ENCODE data around the gene ADAMTS2. TPM values are rescaled to one million over a fixed set of nuclear protein-coding genes. Genes with fewer than 3 reads are reported as not detected.
A peak's percentile ranks its signal among the peaks of the same experiment; 100 is the strongest.

ADAMTS2 gene
- total RNA-seq, 4 donors from 2014 or later = 39.5 to 61.9 (median 56.4) TPM

DNA sequence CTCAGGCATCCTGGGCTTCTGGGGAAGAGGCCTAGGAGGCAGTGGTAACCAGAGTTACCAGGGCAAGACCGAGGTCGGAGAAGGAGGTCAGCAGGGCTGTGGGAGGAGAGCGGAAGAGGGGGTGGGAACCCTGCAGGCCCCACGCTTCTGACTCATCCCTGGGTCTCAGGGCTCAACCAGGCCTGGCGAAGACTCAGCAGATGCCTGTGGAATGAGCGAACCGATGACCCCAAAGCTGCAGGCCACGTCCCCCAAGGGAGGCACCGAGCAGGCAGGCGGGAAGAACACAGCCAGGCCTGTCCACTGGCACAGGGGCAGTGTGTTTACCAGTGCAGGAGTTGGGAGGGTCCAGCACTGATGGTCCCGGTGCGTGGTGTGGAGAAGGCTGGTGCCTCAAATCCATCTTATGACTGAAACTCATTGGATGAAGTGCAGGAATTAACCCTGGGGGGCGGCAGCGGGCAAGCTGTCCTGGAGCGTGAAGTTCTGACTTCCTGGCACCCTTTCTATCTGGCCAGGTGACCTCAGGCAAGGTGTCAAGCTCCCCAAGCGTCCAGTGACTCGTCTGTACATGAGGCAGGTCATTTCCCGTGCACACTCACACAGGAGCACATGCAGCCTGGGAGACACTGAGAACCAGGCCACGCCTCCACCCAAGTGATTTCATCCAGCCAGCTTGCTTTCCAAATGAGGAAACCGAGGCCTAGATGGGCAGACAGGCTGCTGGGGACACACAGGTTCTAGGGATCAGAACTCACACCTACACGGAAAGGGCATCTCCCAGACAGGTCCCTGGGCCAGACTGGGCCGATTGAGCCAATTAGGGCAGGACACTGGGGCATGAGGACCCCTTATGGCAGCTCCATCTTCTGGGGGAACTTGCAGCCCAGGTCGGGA, 69.1 kb downstream of the ADAMTS2 start:
- ATAC-seq (ENCODE audit: low FRiP score) (peak; percentile 93), DNase-seq (ENCODE audit: low spot score) (peak; percentile 65)
- TF ChIP-seq, protein P1, sequence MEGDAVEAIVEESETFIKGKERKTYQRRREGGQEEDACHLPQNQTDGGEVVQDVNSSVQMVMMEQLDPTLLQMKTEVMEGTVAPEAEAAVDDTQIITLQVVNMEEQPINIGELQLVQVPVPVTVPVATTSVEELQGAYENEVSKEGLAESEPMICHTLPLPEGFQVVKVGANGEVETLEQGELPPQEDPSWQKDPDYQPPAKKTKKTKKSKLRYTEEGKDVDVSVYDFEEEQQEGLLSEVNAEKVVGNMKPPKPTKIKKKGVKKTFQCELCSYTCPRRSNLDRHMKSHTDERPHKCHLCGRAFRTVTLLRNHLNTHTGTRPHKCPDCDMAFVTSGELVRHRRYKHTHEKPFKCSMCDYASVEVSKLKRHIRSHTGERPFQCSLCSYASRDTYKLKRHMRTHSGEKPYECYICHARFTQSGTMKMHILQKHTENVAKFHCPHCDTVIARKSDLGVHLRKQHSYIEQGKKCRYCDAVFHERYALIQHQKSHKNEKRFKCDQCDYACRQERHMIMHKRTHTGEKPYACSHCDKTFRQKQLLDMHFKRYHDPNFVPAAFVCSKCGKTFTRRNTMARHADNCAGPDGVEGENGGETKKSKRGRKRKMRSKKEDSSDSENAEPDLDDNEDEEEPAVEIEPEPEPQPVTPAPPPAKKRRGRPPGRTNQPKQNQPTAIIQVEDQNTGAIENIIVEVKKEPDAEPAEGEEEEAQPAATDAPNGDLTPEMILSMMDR (IDR thresholded peaks at IDR 0.05) = no peak

GRCh38 chr5:179275381-179275878, 69.8 kb downstream of the ADAMTS2 start:
- peak; percentile 33 for ATAC-seq (ENCODE audit: low FRiP score)
- DNase-seq (ENCODE audit: low spot score) = no peak
- TF ChIP-seq, protein P1 (IDR thresholded peaks at IDR 0.05) = no peak

DNA sequence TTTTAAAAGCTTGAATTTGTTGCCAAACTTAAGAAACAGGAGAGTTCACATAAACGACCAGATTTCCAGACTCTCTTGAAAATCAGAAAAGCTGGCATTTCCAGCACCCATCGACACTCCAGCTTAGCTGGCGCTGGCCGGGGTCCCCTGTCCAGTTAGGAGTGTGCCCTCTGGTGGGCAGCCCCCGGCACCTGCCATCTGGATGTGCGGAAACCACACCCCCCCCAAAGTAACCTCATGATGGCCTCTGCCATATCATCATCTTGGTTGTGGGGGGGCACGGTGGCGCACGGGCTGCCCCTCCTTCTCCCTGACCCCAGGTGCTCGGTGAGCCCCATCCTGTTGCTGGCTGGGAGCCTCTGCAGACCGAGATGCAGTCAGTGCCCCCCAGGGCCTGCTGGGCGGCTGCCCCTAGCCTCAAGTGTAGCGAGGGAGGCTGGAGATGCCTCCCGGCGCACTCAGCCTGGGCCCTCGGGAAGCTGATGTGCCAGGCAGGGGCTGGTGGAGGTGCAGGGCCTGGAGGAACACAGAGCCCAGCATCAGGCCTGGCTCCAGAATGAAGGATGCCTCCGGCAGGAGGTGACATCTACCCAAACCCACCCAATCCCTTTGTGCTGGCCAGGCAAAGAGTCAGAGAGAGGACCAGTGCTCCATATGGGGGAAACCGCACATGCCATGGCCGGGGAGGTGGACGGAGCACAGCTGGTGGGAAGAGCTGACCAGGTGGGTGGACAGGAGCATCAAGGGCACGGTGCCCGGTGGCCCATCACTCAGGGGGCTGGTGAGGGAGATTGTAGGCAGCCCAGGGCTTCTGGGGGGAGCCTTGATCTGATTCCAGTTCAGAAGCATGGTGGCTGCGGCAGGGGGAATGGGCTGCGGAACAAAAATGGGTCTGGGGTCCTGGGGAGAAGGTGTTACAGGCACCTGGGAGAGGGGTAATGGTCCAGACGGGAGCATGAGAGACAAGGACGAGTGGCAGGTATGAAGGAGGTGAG, 70.6 kb downstream of the ADAMTS2 start:
- DNase-seq (ENCODE audit: low spot score) (no peak), ATAC-seq (ENCODE audit: low FRiP score) (no peak)
- TF ChIP-seq, protein P1 (IDR thresholded peaks at IDR 0.05) = no peak

DNA sequence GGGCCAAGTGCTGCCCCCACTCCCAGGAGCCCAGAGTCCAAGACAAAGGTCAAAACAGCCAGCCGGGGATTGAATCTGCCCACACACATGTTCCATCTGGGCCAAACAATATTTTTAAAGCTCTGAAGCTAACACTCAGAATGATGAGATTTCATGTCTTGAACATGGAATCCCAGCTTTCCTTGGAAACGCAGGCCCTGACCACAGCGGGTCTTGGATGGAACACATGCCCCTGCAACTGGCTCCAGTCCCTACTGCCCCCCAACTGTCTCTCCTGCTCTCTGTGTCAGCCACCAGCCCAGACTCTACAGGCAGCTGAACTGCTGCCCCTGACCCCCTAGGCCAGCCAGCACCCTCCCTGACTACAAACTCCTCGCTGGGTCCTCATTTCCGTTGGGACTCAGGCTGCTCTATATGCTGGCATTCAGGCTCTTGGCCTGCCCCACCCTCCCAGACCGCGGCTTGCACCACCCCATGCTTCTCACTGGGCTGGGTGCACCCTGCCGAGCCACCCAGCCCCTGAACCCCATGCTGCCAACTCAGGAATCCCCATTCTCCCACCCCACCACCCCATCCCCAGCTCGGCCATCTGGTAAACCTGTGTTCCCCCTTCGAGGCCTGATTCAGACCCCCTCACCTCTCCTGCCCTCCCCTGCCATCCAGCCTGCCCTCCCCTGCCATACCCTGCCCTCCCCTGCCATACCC, 71.7 kb downstream of the ADAMTS2 start:
- DNase-seq (ENCODE audit: low spot score) = no peak
- TF ChIP-seq, protein P1 (IDR thresholded peaks at IDR 0.05) = no peak
- ATAC-seq (ENCODE audit: low FRiP score) = no peak

- DNase-seq (ENCODE audit: low spot score) = no peak
- no peak for ATAC-seq (ENCODE audit: low FRiP score)
- TF ChIP-seq, protein P1 (IDR thresholded peaks at IDR 0.05) = no peak
Observed at GRCh38 chr5:179273073-179273435, 72.2 kb downstream of the ADAMTS2 start.

GRCh38 chr5:179272326-179273072, 72.8 kb downstream of the ADAMTS2 start:
- peak; percentile 20 for DNase-seq (ENCODE audit: low spot score)
- ATAC-seq (ENCODE audit: low FRiP score) = no peak
- TF ChIP-seq, protein P1 (IDR thresholded peaks at IDR 0.05) = no peak
